HT1080 (cell line): ENCODE results near the gene PPP1R3G. TPM values are rescaled to one million over a fixed set of nuclear protein-coding genes. Genes with fewer than 3 reads are reported as not detected.
A peak's percentile ranks its signal among the peaks of the same experiment; 100 is the strongest.
"Not testable (repeated sequence)": the region's sequence is repeated elsewhere in the genome, so short reads cannot be mapped to it uniquely, and the experiment has no call there.

Source experiments
- DNase-seq: peaks from one replicate; pipeline ENCODE4 v3.0.0-alpha.2; 2015; ENCODE audit warnings: low read depth
- total RNA-seq: library from RNA; depleted of rRNA; stranded (reverse); fragments of >200 nt; shearing (Covaris generic); gene quantifications from 2 replicates; pipeline ENCODE4 v1.2.3, GENCODE V29; 2014

PPP1R3G gene
- total RNA-seq, 1 experiment from 2014 or later, result not detected

DNA sequence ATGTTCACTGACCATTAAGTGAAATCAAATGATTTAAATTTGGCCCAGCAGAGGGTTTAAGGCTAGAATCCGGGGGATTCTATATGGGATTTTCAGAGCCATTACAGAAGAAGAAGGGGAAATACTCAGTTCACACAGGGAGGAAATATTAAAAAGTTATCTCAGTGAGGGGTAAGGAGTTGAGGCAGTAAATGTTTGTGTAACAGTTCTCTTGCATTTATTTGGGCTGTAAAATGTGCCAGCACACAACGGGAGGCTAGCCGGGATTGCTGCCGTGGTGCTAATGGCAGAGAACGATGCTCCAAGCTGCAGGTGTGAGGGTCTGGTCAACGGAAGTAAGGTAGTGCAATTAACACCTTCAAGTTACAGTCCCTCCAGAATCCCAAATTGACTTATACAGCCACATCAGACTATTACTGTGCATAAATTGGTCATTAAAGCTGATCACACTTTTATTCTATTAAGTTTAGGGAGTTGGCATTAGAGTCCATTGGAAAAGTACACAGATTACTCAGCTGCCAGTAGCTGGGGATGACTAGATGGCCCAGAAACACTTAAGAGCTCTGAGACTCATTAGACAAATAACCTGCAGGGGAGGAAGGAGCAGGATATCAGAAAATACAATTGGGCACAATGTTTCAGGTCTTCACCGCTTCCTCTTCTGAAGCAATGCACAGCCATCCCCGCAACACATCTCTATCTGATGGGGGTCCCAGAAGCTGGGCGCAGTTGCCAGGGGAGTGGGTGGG lies 31.3 kb downstream of the PPP1R3G start:
- DNase-seq, result no peak

DNA sequence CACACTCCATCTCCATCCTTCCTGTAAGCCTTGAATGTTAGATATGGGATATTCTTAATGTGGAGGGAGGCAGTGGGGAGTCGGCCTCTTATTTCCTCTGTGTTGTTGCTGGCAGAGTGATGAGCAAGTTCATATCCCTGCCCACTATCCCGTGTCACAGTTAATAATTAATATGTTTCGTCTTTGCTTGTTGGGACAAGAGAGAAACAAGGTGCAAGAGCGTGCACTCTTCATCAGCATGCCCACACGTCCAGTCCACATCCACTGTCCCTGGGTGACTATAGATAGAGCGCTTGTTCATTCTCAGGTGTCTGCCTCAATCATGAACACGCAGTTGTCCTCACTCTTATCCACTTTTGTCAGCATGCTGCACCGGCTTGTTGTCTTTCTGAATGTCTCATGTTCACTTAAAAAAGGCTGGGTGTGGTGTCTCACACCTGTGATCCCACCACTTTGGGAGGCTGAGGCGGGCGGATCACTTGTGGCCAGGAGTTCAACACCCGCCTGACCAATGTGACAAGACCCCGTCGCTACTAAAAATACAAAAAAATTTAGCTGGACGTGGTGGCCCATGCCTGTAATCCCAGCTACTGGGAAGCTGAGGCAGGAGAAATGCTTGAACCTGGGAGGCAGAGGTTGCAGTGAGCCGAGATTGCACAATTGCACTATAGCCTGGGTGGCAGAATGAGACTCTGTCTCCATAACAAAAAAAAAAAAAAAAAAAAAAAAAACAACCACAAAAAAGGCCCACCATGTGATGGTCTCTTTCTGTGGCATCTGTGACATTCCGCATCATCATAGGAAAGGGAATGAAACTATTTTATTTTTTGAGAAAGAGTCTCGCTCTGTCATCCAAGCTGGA lies 34.2 kb downstream of the PPP1R3G start:
- no peak for DNase-seq

DNA sequence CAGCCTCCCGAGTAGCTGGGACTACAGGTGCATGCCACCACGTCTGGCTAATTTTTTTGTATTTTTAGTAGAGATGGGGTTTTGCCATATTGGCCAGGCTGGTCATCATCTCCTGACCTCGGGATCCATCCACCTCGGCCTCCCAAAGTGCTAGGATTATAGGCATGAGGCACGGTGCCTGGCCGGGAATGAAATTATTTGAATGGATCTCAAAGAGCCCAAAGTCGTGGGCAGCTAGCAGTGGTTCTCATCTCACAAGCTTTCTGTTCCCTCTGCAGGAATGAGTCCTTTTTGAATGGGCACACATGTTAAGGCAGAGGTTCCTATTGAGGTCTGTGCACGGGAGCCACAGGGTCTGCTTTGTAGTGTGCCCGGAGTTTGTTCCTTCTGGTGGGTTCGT lies 34.9 kb downstream of the PPP1R3G start:
- no peak for DNase-seq

DNA sequence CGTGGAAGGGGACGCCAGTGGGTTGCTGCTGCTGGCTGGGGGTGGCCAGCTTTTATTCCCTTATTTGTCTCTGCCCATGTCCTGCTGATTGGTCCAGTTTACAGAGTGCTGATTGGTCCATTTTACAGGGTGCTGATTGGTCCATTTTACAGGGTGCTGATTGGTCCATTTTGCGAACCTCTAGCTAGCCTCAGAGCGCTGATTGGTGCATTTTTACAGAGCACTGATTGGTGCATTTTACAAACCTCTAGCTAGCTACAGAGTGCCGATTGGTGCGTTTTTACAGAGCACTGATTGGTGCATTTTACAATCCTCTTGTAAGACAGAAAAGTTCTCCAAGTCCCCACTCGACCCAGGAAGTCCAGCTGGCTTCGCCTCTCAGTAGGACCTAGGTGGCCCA lies 35.4 kb downstream of the PPP1R3G start:
- DNase-seq, result not testable (repeated sequence)

DNA sequence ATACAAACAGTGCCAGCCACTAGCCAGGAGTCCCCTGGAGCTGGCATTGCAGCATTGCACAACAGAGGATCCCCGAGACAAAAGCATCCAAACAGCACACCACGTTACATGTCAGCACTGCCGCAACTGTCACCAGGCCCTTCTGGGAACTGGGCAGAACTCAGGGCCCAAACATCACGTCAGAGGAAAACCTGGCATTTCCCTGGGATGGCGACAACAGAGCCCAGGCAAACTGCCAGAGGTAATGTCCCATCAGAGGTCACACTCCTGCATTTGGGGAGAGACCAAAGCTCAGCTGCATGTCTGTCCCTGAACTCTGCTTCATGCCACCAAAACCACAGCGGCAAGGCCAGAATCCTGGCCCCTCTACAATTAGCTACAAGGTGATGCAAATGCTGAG lies 36.3 kb downstream of the PPP1R3G start:
- DNase-seq, result no peak

DNA sequence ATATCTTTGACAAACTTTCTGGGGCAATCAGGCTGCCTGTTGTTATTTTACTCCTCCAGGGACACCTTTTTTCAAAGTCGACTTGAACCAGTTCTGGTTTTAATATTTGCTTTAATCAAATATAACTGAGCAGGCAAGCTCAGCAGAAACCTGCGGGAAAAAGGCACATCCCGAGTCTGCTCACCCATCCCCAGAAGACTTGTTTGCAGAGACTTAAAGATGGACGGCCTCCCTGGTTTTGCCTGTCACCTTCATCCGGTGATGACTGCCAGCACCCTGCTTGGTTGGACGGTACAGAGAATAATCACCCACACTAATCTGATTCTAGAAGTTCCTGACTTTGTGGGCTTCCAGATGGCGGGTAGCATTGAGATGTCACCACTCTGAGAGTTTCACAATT lies 36.8 kb downstream of the PPP1R3G start:
- DNase-seq, result no peak

DNA sequence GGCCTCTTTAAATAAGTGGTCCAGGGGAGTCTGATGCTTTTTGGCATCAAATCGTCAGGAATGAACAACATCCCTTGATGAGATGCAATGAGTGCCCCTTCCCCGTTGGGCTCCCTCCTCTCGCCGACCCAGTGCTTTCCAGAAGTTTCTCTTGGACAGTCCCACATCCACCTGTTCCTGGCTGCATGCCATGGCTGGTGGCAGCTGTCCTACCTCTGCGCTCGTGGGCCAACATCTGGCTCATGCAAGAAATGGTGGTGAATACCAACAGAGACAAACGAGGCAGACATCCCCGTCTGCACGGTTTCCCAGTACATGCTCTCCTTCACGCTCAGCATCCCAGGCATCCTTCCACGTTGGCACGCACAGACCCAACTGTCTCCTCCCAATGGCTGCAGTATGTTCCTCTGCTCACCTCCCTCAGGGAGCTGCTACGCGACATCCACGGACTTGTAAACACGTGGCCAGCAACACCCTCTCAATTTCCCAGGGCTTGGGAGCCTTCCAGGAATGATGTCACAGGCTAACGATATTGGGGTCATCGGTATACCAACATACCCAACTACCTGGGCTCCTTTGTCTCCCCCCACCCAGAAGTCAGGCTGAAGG lies 37.5 kb downstream of the PPP1R3G start:
- DNase-seq, result no peak

DNA sequence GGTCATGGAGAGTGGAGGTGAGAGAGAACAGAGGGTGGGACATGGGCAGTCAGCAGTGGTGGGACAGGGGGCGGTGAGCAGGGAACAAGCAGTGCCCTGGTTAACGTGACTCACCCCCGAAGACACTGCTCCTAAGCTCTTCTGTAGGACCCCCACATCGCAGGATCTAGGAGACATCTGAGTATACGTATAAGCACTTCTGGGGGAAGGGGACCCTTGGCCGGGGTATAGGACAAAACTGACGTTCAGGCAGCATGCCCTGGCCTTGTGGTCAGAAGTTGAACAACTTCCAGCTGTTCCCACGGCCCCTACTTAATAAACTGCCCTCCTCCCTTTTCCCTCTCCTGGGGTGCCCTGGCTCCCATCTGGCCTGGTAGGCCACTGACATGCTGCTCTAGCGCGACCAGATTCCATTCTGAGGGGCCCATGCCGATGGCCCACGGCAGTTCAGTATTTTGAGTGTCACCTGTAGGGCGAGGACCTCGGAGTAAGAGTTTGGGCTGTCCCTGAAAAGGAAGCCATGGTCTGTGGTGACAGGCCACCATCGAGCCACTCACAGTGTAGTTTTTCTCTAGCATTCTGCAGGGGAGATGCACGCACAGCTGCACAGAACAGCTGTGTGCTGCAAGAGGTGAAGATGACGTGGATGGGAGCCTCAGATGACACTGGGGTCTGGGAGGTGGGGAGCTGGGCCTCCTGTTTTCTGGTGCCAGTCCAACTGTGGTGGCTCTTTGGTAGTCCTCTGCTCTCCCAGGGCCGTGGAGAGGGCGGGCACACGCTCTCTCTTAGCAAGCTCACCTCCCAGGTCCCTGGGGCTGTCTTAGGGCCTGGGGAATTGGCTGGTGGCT lies 38.4 kb downstream of the PPP1R3G start:
- no peak for DNase-seq

DNA sequence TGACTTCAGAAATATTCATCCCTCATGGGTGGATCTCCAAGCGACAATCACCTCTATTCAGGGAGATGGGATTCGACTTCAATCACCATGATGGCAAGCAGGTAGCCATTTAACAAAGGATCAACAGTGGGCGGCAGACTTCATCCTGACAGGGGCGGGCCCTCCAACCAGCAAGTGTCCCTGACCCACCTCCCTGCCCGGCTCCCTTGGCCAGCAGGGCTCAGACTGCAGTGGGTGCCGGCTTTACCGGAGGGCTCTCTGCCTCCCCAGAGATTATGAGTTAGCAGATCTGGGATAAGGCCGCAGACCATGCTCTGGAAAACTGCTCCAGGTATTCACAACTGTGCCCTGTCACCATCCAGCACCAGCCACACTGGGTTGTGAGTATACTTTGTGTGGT lies 39.4 kb downstream of the PPP1R3G start:
- no peak for DNase-seq

DNA sequence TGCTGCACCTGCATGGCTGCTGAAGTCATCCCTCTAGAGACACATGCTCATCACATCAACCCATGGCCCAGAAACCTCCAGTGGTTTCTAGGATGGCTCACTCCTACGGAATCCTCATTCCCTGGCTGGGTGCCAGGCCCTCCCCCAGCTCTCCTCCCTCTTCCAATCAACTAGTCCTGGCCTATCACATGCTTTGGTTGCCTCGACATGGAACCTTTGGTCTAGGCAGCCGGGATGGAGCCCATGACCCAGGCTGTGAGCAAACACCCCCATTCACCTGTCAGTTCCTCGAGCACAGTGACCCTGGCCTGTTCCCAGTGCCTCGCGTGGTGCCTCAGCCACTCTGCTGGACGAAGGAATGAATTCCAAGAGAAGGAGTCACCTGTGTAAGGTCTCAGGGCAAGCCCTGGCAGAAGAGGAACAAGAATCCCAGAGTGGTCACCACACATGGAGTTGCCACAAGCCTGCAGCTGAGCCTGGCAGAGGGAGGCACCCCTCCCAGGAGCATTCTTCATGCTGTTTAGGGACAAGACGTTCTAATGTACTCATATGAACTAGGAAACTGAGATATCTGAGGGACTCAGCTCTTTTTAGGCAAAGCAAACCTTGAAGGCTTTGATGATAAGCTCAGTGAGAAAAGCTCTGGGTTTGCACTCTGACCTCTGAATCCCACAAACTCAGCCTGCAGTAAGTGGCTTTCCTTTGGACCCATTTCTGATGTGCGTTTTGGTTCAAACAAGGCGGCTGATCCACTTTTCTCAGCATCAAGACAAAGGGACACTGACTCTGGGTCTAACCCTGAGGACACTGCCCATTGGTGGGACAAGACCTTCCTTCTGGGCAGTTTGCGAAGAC lies 40.2 kb downstream of the PPP1R3G start:
- DNase-seq, result peak; percentile 75

DNA sequence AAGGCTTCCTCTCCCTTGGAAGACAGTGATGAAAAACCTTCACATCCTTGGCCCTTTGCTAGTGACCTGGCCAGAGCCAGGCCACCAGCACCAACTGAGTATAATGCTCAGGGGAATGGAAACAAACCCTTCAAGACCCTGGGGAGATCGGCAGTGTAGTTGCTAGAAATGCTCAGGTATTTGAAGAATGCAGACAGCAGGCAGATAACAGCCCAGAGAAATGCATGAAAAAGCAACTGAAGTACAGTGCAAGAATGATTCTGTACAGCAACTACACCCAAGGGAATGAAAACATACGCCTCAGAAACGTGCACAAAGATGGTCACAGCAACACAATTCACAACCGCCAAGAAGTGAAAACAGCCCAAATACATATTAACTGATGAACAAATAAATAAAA lies 41.1 kb downstream of the PPP1R3G start:
- no peak for DNase-seq

DNA sequence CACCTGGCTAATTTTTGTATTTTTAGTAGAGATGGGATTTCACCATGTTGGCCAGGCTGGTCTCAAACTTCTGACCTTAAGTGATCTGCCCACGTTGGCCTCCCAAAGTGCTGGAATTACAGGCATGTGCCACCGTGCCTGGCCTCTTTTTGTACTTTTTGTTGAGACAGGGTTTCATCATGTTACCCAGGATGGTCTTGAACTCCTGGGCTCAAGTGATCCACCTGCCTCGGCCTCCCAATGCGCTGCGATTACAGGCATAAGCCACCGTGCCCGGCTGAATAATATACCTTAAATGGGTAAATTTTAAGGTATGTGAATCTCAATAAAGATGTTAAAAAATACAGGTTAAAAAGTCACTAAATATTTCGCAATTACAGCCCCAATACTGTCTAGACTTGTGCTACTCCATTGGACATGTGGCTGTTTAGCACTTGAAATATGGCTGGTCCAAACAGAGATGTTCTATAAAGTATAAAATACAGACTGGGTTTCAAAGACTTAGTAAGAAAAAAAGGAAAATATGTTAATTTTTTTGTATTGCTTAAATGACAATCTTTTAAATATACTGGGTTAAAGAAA lies 42.1 kb downstream of the PPP1R3G start:
- DNase-seq, result no peak

DNA sequence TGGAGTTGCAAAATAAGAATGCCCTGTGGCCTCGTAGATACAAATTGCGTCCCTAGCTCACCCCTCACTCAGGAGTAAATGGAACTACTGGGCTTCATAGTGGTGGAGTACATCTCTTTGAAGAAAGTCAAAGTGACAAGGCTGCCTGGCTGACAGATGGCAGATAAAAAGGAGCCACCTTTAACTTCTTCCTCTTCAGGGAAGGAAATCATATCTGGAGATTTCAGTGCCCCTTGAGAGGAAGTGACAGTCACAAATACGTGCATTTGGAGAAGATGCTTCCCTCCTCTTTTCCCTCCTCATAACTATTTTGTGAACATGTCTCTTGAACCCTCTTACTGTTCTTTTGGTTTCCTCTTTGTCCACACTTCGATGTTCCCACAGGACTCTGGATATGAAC lies 43.2 kb downstream of the PPP1R3G start:
- no peak for DNase-seq

DNA sequence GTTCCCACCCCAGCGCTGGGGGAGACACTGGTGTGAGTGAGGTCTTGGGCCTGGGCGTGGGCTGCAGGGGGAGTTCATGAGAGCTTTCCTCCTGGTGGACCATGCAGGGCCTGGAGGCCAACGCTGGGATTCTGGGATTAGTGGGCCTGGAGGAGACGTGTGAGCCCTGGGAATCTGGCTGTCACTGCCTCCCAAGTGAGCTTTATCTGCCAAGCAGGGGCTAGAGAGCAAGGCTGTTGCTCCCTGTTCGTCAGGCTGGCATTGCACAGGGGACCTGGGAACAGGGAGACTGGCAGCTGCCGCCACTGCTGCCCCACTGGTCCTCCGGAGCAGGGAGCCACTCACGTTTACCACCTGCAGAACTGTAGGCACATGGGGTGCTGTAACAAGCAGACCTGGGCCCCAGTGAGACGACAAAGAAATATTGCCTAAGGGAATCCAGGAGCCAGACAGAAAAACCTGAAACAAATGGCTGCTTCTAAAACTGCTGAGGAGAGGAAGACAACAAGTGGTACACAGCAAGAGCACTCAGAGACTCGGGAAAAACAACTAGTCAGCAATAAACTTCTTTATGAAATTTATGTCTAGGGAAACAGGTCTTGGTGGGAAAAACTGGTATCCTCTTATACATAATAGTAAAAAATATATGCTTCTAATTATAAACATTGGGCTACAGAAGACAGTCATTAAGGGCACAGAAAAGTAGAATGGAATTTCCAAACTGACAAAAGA lies 45.2 kb downstream of the PPP1R3G start:
- DNase-seq, result no peak

DNA sequence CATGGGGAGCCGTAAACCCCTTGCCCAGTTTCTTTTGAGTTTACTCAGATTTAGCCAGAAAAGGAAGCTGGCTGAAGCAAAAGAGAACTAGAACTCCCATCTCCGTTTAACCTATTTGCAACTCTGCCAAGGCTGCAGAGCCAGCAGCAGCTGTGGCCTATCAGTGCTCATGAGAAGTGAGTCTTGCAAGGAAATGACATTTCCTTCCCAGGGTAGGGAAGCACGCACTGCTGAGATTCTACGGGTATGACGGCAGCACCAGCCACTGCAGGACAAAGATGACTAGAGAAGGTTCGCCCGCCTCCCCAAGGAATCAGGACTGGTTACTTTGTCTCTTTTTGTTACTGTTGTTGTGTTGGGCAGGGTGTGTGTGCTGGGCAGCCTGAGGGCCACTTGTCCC lies 47.6 kb downstream of the PPP1R3G start:
- DNase-seq, result no peak

DNA sequence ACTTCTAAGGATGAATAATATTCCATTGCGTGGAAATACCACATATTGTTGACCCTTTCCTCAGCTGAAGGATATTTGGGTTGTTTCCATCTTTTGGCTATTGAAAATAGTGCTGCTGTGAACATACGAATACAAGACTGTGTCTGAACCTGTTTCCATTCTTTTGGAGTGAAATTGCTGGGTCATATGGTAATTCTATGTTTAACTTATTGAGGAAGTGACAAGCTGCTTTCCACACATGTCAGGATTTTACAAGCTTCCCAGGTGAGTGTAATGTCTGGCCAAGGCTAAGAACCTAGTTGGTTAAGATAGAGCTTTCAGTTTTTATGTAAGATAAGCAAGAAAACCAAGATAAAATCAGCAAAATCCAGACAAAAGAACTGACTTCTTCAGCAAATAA lies 48.8 kb downstream of the PPP1R3G start:
- no peak for DNase-seq

DNA sequence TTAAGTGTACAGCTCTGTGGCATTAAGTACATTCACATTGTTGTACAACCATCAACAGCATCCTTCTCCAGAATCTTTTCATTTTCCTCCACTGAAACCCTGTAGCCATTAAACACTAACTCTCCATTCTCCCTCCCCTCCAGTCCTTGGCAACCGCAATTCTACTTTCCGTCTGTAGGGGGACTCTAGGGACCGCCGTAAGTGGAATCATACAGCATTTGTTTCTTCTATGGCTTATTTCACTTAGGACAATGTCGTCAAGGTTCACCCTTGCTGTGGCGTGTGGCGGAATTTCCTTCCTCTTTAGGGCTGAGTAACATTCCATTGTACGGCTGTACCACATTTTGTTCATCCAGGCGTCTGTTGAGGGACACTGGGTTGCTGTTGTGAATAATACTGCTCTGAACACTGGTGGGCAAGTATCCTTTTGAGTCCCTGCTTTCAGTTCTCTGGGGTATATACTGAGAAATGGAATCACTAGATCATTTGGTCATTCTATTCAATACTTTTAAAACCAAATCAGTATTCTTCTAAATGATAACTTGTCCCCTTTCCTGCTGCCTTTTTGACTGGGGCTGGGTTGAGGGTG lies 50.7 kb downstream of the PPP1R3G start:
- peak; percentile 47 for DNase-seq

DNA sequence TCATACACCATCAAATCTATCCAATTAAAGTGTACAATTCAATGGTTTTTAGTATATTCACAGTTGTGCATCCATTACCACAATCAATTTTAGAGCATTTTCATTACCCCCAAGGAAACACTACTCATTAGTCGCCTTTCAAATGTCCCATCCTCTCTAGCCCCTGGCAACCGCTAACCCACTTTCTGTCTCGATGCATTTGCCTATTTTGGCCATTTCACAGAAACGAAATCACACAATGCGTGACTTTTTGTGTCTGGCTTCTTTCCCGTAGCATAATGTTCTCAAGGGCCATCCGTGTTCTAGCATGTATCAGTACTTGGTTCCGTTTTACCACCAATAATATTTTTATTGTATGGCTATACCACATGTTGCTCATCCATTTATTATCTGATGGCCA lies 51.7 kb downstream of the PPP1R3G start:
- DNase-seq, result no peak
